ENCODE data around the gene DOCK4.

Gene DOCK4

DNA sequence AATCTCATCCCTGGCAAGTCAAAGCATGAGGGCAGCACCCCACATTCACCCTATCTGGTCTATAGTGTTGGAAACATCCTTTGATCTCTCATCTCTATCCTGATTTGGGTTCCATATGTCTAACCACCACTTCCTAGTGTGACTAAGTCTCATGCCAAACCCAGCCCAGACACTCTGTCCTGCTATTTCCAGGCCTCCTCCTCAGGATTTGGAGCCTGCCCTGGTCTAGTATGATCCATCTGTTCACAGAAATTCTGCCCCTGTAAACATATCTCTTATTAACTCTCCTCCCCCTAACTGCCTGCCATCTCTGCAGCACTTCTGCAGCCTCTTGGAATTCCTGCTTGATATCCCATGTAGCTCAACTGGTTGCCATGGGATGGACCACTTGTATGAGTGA lies 323.0 kb downstream of the DOCK4 start:
- Histone ChIP-seq H3K14ac (ENCODE audit: low read length) (no peak overlapping the region), H4K12ac (ENCODE audit: low read depth, low read length) (no peak overlapping the region), H3K4me1 (ENCODE audit: control insufficient read depth in 1 of 2, insufficient read depth in 2 of 2, low read length in 2 of 2) (no peaks in the 10 kb centered on the region), H2AK5ac (ENCODE audit: low read length) (no peak overlapping the region), H3K4ac (ENCODE audit: low read depth, low read length) (no peak overlapping the region), H2BK5ac (ENCODE audit: low read depth, low read length, poor library complexity) (no peak overlapping the region), H2BK12ac (ENCODE audit: low read length) (no peak overlapping the region), H4K91ac (ENCODE audit: low read depth, low read length) (no peak overlapping the region), H3K4me3 (ENCODE audit: low read depth, low read length) (no peak overlapping the region), H3K18ac (ENCODE audit: low read length) (no peak overlapping the region), H3K27ac (ENCODE audit: low read depth, low read length) (no peak overlapping the region), H4K8ac (ENCODE audit: low read depth, low read length) (no peak overlapping the region), H3K36me3 (ENCODE audit: control insufficient read depth in 1 of 2, insufficient read depth in 2 of 2, low read length in 2 of 2) (no peaks in the 10 kb centered on the region), H3K79me2 (ENCODE audit: control insufficient read depth, insufficient read depth, low read length, poor library complexity) (no peaks in the 10 kb centered on the region), H2BK120ac (ENCODE audit: insufficient read depth, low read length, poor library complexity) (no peak overlapping the region), H3K4me2 (ENCODE audit: low read length) (no peak overlapping the region), H3K9me3 (ENCODE audit: insufficient read depth, low read depth, low read length) (no peaks in the 10 kb centered on the region), H3K27me3 (ENCODE audit: insufficient read depth, low read length) (no peaks in the 10 kb centered on the region), H3K9ac (ENCODE audit: low read length) (no peak overlapping the region), H3K23ac (ENCODE audit: low read length) (no peak overlapping the region), H2AFZ (ENCODE audit: insufficient read depth, low read length, poor library complexity) (no peak overlapping the region), H3K79me1 (ENCODE audit: low read length) (no peaks in the 10 kb centered on the region)
- no peak for DNase-seq

GRCh38 chr7:111878785-111879184 lies 327.4 kb downstream of the DOCK4 start:
- H3K9me3 ChIP-seq (ENCODE audit: insufficient read depth, low read depth, low read length), result no peaks in the 10 kb centered on the region
- H3K23ac ChIP-seq (ENCODE audit: low read length), result no peak overlapping the region
- H3K79me1 ChIP-seq (ENCODE audit: low read length), result no peaks in the 10 kb centered on the region
- no peak overlapping the region for H2AK5ac ChIP-seq (ENCODE audit: low read length)
- no peak overlapping the region for H2AFZ ChIP-seq (ENCODE audit: insufficient read depth, low read length, poor library complexity)
- H3K9ac ChIP-seq (ENCODE audit: low read length), result no peak overlapping the region
- H2BK5ac ChIP-seq (ENCODE audit: low read depth, low read length, poor library complexity), result no peak overlapping the region
- no peak overlapping the region for H2BK12ac ChIP-seq (ENCODE audit: low read length)
- no peak overlapping the region for H3K4me2 ChIP-seq (ENCODE audit: low read length)
- H2BK120ac ChIP-seq (ENCODE audit: insufficient read depth, low read length, poor library complexity), result no peak overlapping the region
- peaks cover 4% of the 10 kb centered on the region in 2 experiments for H3K4me1 ChIP-seq (ENCODE audit: control insufficient read depth in 1 of 2, insufficient read depth in 2 of 2, low read length in 2 of 2)
- no peak overlapping the region for H3K4ac ChIP-seq (ENCODE audit: low read depth, low read length)
- no peak overlapping the region for H4K91ac ChIP-seq (ENCODE audit: low read depth, low read length)
- DNase-seq, result no peak
- no peak overlapping the region for H4K12ac ChIP-seq (ENCODE audit: low read depth, low read length)
- no peaks in the 10 kb centered on the region for H3K27me3 ChIP-seq (ENCODE audit: insufficient read depth, low read length)
- H3K14ac ChIP-seq (ENCODE audit: low read length), result no peak overlapping the region
- H4K8ac ChIP-seq (ENCODE audit: low read depth, low read length), result no peak overlapping the region
- no peak overlapping the region for H3K18ac ChIP-seq (ENCODE audit: low read length)
- no peak overlapping the region for H3K4me3 ChIP-seq (ENCODE audit: low read depth, low read length)
- no peak overlapping the region for H3K27ac ChIP-seq (ENCODE audit: low read depth, low read length)
- no peaks in the 10 kb centered on the region for H3K36me3 ChIP-seq (ENCODE audit: control insufficient read depth in 1 of 2, insufficient read depth in 2 of 2, low read length in 2 of 2)
- no peaks in the 10 kb centered on the region for H3K79me2 ChIP-seq (ENCODE audit: control insufficient read depth, insufficient read depth, low read length, poor library complexity)

GRCh38 chr7:111877931-111878330 lies 328.3 kb downstream of the DOCK4 start:
- Histone ChIP-seq H3K27ac (ENCODE audit: low read depth, low read length) (no peak overlapping the region), H3K4ac (ENCODE audit: low read depth, low read length) (no peak overlapping the region), H2BK120ac (ENCODE audit: insufficient read depth, low read length, poor library complexity) (no peak overlapping the region), H3K79me1 (ENCODE audit: low read length) (peaks cover 3% of the 10 kb centered on the region), H3K23ac (ENCODE audit: low read length) (no peak overlapping the region), H2BK5ac (ENCODE audit: low read depth, low read length, poor library complexity) (no peak overlapping the region), H3K4me2 (ENCODE audit: low read length) (no peak overlapping the region), H4K8ac (ENCODE audit: low read depth, low read length) (no peak overlapping the region), H3K27me3 (ENCODE audit: insufficient read depth, low read length) (no peaks in the 10 kb centered on the region), H3K79me2 (ENCODE audit: control insufficient read depth, insufficient read depth, low read length, poor library complexity) (no peaks in the 10 kb centered on the region), H2AK5ac (ENCODE audit: low read length) (no peak overlapping the region), H4K12ac (ENCODE audit: low read depth, low read length) (no peak overlapping the region), H3K18ac (ENCODE audit: low read length) (no peak overlapping the region), H3K9me3 (ENCODE audit: insufficient read depth, low read depth, low read length) (no peaks in the 10 kb centered on the region), H4K91ac (ENCODE audit: low read depth, low read length) (no peak overlapping the region), H3K4me3 (ENCODE audit: low read depth, low read length) (no peak overlapping the region), H2BK12ac (ENCODE audit: low read length) (no peak overlapping the region), H3K36me3 (ENCODE audit: control insufficient read depth in 1 of 2, insufficient read depth in 2 of 2, low read length in 2 of 2) (no peaks in the 10 kb centered on the region), H2AFZ (ENCODE audit: insufficient read depth, low read length, poor library complexity) (no peak overlapping the region), H3K14ac (ENCODE audit: low read length) (no peak overlapping the region), H3K9ac (ENCODE audit: low read length) (no peak overlapping the region), H3K4me1 (ENCODE audit: control insufficient read depth in 1 of 2, insufficient read depth in 2 of 2, low read length in 2 of 2) (peaks cover 8% of the 10 kb centered on the region in 2 experiments)
- DNase-seq, result no peak
- no CpG with 5 or more reads among the region's 4 CpGs for WGBS (ENCODE audit: extremely low coverage, insufficient coverage, insufficient read length)

- Histone ChIP-seq H2AFZ (ENCODE audit: insufficient read depth, low read length, poor library complexity) (no peak overlapping the region), H3K4me3 (ENCODE audit: low read depth, low read length) (peak overlapping the region; percentile 39), H3K27me3 (ENCODE audit: insufficient read depth, low read length) (no peaks in the 10 kb centered on the region), H3K79me2 (ENCODE audit: control insufficient read depth, insufficient read depth, low read length, poor library complexity) (no peaks in the 10 kb centered on the region), H3K79me1 (ENCODE audit: low read length) (peaks cover 3% of the 10 kb centered on the region), H3K14ac (ENCODE audit: low read length) (no peak overlapping the region), H4K12ac (ENCODE audit: low read depth, low read length) (no peak overlapping the region), H3K9ac (ENCODE audit: low read length) (no peak overlapping the region), H3K27ac (ENCODE audit: low read depth, low read length) (no peak overlapping the region), H3K18ac (ENCODE audit: low read length) (no peak overlapping the region), H2BK120ac (ENCODE audit: insufficient read depth, low read length, poor library complexity) (no peak overlapping the region), H3K23ac (ENCODE audit: low read length) (no peak overlapping the region), H2BK12ac (ENCODE audit: low read length) (no peak overlapping the region), H3K9me3 (ENCODE audit: insufficient read depth, low read depth, low read length) (no peaks in the 10 kb centered on the region), H3K4ac (ENCODE audit: low read depth, low read length) (no peak overlapping the region), H2AK5ac (ENCODE audit: low read length) (no peak overlapping the region), H4K91ac (ENCODE audit: low read depth, low read length) (peak overlapping the region; percentile 10), H3K4me2 (ENCODE audit: low read length) (no peak overlapping the region), H2BK5ac (ENCODE audit: low read depth, low read length, poor library complexity) (no peak overlapping the region), H3K36me3 (ENCODE audit: control insufficient read depth in 1 of 2, insufficient read depth in 2 of 2, low read length in 2 of 2) (no peaks in the 10 kb centered on the region), H3K4me1 (ENCODE audit: control insufficient read depth in 1 of 2, insufficient read depth in 2 of 2, low read length in 2 of 2) (peaks cover 9% of the 10 kb centered on the region in 2 experiments), H4K8ac (ENCODE audit: low read depth, low read length) (peak overlapping the region; percentile 2)
- no peak for DNase-seq
- WGBS (ENCODE audit: extremely low coverage, insufficient coverage, insufficient read length), result no CpG with 5 or more reads among the region's 2 CpGs
These were observed 332.1 kb downstream of the DOCK4 start for GRCh38 chr7:111873963-111874690.

Data from trophoblast cell (in vitro differentiated cells and primary cell).